Superior temporal gyrus (tissue), 1 donor: ENCODE results near the gene HPRT1.
"Not testable (repeated sequence)": the region's sequence is repeated elsewhere in the genome, so short reads cannot be mapped to it uniquely, and the experiment has no call there.

Experiments used
- DNase-seq: peaks from one replicate; pipeline ENCODE4 v3.0.0-alpha.2; 2016; ENCODE audit errors: extremely low spot score

HPRT1 gene, protein sequence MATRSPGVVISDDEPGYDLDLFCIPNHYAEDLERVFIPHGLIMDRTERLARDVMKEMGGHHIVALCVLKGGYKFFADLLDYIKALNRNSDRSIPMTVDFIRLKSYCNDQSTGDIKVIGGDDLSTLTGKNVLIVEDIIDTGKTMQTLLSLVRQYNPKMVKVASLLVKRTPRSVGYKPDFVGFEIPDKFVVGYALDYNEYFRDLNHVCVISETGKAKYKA

DNA sequence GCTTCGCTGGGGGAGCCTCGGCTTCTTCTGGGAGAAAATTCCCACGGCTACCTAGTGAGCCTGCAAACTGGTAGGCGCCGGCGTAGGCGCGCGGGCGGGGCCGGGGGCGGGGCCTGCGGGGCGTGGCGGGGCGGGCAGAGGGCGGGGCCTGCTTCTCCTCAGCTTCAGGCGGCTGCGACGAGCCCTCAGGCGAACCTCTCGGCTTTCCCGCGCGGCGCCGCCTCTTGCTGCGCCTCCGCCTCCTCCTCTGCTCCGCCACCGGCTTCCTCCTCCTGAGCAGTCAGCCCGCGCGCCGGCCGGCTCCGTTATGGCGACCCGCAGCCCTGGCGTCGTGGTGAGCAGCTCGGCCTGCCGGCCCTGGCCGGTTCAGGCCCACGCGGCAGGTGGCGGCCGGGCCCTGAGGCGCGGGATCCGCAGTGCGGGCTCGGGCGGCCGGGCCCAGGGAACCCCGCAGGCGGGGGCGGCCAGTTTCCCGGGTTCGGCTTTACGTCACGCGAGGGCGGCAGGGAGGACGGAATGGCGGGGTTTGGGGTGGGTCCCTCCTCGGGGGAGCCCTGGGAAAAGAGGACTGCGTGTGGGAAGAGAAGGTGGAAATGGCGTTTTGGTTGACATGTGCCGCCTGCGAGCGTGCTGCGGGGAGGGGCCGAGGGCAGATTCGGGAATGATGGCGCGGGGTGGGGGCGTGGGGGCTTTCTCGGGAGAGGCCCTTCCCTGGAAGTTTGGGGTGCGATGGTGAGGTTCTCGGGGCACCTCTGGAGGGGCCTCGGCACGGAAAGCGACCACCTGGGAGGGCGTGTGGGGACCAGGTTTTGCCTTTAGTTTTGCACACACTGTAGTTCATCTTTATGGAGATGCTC, at the start of gene HPRT1:
Gene HPRT1, plus strand, starts transcription at position 161 of the 857 bp plus-strand sequence. Its CDS starts 147 bp downstream, at position 308.
- peak; percentile 55 for DNase-seq

DNA sequence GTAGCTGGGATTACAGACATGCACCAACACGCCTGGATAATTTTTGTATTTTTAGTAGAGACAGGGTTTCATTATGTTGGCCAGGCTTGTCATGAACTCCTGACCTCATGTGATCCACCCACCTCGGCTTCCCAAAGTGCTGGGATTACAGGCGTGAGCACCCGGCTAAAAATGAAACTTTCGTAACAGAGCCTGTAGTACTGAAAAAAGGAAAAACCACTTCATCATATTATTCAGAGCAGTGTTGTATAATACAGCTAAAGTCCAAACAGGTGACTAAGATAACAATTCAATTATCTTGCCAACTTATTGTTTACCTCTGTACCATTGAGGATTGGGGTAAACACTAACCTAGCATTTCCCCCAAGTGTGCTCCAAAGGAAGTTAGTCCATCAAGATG, 43.9 kb upstream of the HPRT1 start:
- no peak for DNase-seq

DNA sequence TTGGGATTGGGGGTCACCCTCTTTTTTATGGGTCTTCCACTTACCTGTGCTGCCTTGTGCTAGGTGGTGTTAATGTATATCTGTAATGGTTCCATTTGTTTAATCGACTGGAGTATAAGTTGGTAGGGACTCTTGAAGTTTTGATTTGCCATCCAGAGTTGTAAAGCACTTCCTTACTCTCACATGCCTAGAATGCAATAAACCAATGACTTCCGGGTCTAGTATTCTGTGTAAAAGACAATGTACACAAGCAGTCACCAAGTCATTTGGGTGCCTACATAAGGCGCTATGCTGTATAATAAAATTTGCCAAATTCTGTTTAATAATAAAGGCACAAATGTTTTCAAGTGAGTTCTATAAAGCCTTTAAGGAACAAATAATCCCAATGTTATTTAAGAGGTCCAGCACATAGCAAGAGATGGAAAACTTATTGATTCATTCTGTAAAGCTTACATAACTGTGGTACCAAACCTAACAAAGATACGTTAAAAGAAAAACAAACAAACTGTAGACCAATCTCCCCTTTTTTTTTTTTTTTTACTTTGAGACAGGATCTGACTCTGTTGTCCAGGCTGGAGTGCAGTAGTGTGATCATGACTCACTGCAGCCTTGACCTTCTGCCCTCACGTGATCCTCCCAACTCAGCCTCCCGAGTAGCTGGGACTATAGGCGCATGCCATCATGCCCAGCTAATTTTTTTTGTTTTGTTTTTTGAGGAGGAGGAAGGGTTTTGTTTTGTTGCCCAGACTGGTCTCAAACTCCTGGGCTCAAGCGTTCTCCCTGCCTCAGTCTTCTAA, 41.5 kb upstream of the HPRT1 start:
- no peak for DNase-seq

DNA sequence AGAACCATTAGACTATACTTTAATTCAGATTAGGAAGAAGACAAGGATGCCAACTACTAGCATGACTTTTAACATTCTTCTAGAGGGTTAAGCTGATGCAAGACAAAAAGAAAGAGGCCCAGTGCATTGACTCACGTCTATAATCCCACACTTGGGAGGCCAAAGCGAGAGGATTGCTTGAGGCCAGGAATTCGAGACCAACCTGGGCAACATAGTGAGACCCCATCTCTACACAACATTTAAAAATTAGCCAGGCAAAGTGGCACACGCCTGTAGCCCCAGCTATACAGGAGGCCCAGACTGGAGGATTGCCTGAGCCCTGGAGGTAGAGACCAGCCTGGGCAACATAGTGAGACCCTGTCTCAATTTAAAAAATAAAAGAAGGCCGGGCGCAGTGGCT, 40.2 kb upstream of the HPRT1 start:
- no peak for DNase-seq

- peak; percentile 54 for DNase-seq
Measured at GRCh38 chrX:134423606-134424005, 36.4 kb upstream of the HPRT1 start.

- no peak for DNase-seq
Measured at GRCh38 chrX:134426281-134426680, 33.7 kb upstream of the HPRT1 start.

GRCh38 chrX:134431894-134432293, 28.1 kb upstream of the HPRT1 start:
- DNase-seq: no peak

DNA sequence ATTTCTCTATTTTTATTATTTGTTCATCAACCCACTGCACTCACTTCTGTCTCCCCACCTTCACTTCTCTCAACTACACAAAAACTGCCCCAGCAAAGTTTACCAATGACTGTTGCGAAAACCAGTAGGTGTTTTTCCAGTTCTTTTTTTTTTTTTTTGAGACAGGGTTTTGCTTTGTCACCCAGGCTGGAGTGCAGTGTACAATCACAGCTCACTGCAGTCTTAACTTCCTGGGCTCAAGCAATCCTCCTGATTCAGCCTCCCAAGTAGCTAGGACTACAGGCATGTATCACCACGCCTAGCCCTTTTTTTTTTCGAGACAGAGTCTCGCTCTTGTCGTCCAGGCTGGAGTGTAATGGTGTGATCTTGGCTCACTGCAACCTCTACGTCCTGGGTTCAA, 24.1 kb upstream of the HPRT1 start:
- no peak for DNase-seq

GRCh38 chrX:134443020-134443419, 16.9 kb upstream of the HPRT1 start:
- no peak for DNase-seq

DNA sequence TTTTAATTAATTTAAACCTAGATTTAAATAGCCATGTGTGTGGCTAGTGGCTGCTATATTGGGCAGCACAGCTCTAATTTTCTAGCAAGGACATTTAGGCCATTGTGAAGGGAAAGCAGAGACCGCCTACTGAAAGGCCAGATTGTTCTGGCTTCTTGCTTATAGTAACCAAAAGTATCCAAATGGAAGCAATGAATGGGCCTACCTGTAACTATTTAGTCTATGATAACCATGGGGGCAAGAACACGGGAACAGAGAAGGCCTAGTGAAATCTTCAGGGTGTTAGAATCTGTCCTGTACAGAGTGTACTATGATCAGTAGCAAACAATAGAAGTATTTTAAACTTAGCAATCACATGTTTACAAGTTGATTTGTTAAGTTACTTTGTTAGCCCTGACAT, 16.5 kb upstream of the HPRT1 start:
- DNase-seq: peak; percentile 22

- DNase-seq: no peak
Measured at GRCh38 chrX:134444681-134445080, 15.3 kb upstream of the HPRT1 start.

DNA sequence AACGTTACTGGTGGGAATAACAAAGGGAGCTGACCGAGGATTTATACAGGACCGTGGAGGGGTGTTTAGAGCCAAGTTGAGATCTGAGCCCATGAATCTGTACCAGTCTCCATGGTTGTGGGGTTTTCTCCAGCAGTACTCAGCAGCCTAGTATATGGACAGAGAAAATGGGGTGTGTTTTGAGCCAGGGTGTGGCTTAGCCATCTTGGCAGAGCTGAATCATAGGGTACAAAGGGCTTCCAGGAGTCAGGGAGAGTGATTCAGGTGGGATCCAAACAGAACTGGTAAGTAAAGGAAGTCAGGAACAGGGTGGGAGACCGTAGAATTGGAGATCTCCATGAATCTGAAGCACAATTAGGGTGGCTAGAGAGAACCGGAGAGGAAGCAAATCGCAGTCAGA, 7.4 kb upstream of the HPRT1 start:
- no peak for DNase-seq

DNA sequence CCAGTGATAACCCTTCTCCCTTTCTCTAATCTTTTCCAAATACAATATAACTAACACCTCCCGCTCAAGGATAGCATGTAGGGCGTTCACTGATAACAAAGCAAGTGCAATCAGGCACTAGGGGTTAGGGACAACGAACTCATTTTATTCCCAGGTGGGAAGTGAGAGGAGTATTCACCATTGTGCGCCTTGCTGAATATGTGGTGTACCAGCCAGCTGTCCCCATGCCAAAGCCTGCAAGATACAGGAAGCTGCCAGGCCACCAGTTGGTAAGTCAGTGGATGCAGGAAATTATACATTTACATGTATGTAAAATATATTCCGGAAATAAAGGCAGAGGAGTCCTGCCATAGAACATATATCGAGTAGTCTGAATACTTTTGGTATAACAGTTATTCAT, 6.3 kb upstream of the HPRT1 start:
- no peak for DNase-seq

DNA sequence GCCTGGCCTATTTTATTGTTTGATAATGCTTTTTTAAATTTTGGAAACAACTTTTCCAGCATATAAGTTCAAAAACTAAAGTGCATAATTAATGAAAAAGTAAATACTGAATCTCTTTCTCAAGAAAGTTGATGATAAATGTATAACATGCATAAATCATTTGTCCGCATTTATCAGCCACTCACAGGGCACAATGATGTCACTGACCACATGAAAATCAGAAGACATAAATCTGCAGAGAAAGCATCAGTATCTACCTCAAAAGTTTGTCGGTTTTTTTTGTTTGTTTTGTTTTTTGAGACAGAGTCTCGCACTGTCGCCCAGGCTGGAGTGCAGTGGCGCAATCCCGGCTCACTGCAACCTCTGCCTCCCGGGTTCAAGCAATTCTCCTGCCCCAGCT, 5.5 kb upstream of the HPRT1 start:
- DNase-seq: no peak

- DNase-seq: no peak
Measured at GRCh38 chrX:134457708-134458107, 2.3 kb upstream of the HPRT1 start.

DNA sequence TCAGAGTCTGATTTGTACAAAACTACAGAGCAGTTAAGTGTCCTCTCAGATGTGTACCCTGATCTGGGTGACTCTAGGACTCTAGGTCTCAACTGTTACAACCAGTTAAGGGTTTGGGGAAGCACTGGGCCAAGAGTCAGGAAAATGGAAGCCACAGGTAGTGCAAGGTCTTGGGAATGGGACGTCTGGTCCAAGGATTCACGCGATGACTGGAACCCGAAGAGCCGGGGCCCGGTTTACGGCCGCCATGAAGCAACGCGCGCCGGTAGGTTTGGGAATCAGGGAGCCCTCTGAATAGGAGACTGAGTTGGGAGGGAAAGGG, 321 bp upstream of the HPRT1 start:
- DNase-seq: no peak

DNA sequence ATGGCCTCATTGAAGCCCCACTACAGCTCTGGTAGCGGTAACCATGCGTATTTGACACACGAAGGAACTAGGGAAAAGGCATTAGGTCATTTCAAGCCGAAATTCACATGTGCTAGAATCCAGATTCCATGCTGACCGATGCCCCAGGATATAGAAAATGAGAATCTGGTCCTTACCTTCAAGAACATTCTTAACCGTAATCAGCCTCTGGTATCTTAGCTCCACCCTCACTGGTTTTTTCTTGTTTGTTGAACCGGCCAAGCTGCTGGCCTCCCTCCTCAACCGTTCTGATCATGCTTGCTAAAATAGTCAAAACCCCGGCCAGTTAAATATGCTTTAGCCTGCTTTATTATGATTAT, 876 bp downstream of the HPRT1 start:
- DNase-seq: no peak

DNA sequence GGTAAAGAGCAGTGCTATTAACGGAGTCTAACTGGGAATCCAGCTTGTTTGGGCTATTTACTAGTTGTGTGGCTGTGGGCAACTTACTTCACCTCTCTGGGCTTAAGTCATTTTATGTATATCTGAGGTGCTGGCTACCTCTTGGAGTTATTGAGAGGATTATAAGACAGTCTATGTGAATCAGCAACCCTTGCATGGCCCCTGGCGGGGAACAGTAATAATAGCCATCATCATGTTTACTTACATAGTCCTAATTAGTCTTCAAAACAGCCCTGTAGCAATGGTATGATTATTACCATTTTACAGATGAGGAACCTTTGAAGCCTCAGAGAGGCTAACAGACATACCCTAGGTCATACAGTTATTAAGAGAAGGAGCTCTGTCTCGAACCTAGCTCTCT, 1.5 kb downstream of the HPRT1 start:
- no peak for DNase-seq

GRCh38 chrX:134462927-134463326, 3.0 kb downstream of the HPRT1 start:
- no peak for DNase-seq

- DNase-seq: not testable (repeated sequence)
Measured at GRCh38 chrX:134464453-134464852, 4.5 kb downstream of the HPRT1 start.

GRCh38 chrX:134469486-134469885, 9.5 kb downstream of the HPRT1 start:
- no peak for DNase-seq

GRCh38 chrX:134470013-134470412, 10.0 kb downstream of the HPRT1 start:
- DNase-seq: no peak

GRCh38 chrX:134472041-134472440, 12.1 kb downstream of the HPRT1 start:
- no peak for DNase-seq
